Left lung (tissue), 10 donors: ENCODE measurements around the gene PIK3C2A. TPM values are rescaled to one million over a fixed set of nuclear protein-coding genes. Genes with fewer than 3 reads are reported as not detected.
"Not testable (repeated sequence)": the region's sequence is repeated elsewhere in the genome, so short reads cannot be mapped to it uniquely, and the experiment has no call there.

ENCODE experiments used
- ATAC-seq: fragments of 200-7000 bp; cut with Tn5 transposase; one replicate; pipeline ENCODE4 v1.9.1; 2020; ENCODE audit warnings: moderate library complexity
- DNase-seq, 4 donors: peaks; one replicate each; pipeline ENCODE4 v3.0.0-alpha.2; 2013 to 2020
- H3K27ac ChIP-seq, 2 donors: fragments of 200-600 bp; sonication (generic) in 1 of 2; one replicate each; pipeline versions ENCODE4 v1.5.0 to v1.8.0; 2020 to 2021
- H3K27me3 ChIP-seq, 2 donors: fragments of 200-600 bp; sonication (generic) in 1 of 2; one replicate each; pipeline versions ENCODE4 v1.5.0 to v1.8.0; 2020 to 2021
- H3K36me3 ChIP-seq, 2 donors: fragments of 200-600 bp; sonication (generic) in 1 of 2; one replicate each; pipeline versions ENCODE4 v1.5.0 to v1.8.0; 2020 to 2021
- H3K4me1 ChIP-seq, 2 donors: fragments of 200-600 bp; one replicate each; pipeline ENCODE4 v1.8.0; 2021
- H3K4me3 ChIP-seq, 2 donors: fragments of 200-600 bp; sonication (generic) in 1 of 2; one replicate each; pipeline versions ENCODE4 v1.5.0 to v1.8.0; 2020 to 2021; ENCODE audit warnings: mild to moderate bottlenecking in 1 of 2
- H3K9me3 ChIP-seq, 2 donors: fragments of 200-600 bp; sonication (generic) in 1 of 2; one replicate each; pipeline versions ENCODE4 v1.5.0 to v1.8.0; 2020 to 2021
- CTCF ChIP-seq, 2 donors: fragments of 200-600 bp; sonication (generic) in 1 of 2; IDR thresholded peaks; one replicate each; pipeline versions ENCODE4 v1.5.0 to v1.8.0; 2021; ENCODE audit warnings: antibody characterized with exemption in 2 of 2
- intact Hi-C, 2 donors: fragments of 100-400 bp; cut with DNase I; formaldehyde crosslinking; loops; one replicate each; pipeline versions ENCODE4 v1.11.2 to v1.14.2; 2022
- polyA plus RNA-seq, 6 donors: library from polyadenylated mRNA; unstranded; fragments of 120-200 nt; gene quantifications; one replicate each; pipeline ENCODE4 v1.2.1, GENCODE V29; 2013; ENCODE audit not compliant: insufficient read length in 6 of 6
- total RNA-seq, 2 donors: library from RNA; stranded (reverse); fragmentation: NEBNext Ultra II Directional; extraction: Animal tissue kit (Norgen Biotek cat#: 25700); gene quantifications; one replicate each; pipeline ENCODE4 v1.2.1, GENCODE V29; 2021
- donor health status: DM: no; HTN: yes; CAD: no.
- donor health status: DM: no; HTN: no; CAD: no.

PIK3C2A gene
- total and polyA plus RNA-seq, 8 donors: 57.0 to 78.2 (median 63.4) TPM

GRCh38 chr11:17252704-17253103, 44.9 kb upstream of the PIK3C2A start:
- Histone ChIP-seq H3K4me1 (no peaks in the 10 kb centered on the region), H3K4me3 (no peak overlapping the region), H3K27ac (no peak overlapping the region), H3K36me3 (no peaks in the 10 kb centered on the region), H3K27me3 (no peaks in the 10 kb centered on the region), H3K9me3 (no peaks in the 10 kb centered on the region)
- intact Hi-C loops: no loop called here
- no peak for ATAC-seq
- DNase-seq: no peak
- no peak for TF ChIP-seq CTCF (IDR thresholded peaks at IDR 0.05)

GRCh38 chr11:17250561-17251350, 43.0 kb upstream of the PIK3C2A start:
- TF ChIP-seq CTCF (IDR thresholded peaks at IDR 0.05): no peak
- ATAC-seq: no peak
- intact Hi-C loops: no loop called here
- no peak for DNase-seq
- no peaks in the 10 kb centered on the region for H3K4me1 ChIP-seq
- no peak overlapping the region for H3K27ac ChIP-seq
- H3K4me3 ChIP-seq: no peak overlapping the region
- no peaks in the 10 kb centered on the region for H3K9me3 ChIP-seq
- H3K36me3 ChIP-seq: no peaks in the 10 kb centered on the region
- H3K27me3 ChIP-seq: no peaks in the 10 kb centered on the region

- intact Hi-C loops: no loop called here
- H3K9me3 ChIP-seq: no peaks in the 10 kb centered on the region
- H3K27ac ChIP-seq: no peak overlapping the region
- H3K4me3 ChIP-seq: no peak overlapping the region
- H3K36me3 ChIP-seq: no peaks in the 10 kb centered on the region
- no peaks in the 10 kb centered on the region for H3K27me3 ChIP-seq
- no peaks in the 10 kb centered on the region for H3K4me1 ChIP-seq
- DNase-seq (no peak), ATAC-seq (no peak)
- no peak for TF ChIP-seq CTCF (IDR thresholded peaks at IDR 0.05)
Observed at GRCh38 chr11:17244046-17244445, 36.3 kb upstream of the PIK3C2A start.

- H3K9me3 ChIP-seq, intact Hi-C loops, DNase-seq, H3K4me1 ChIP-seq, ATAC-seq, H3K4me3 ChIP-seq, H3K36me3 ChIP-seq, H3K27ac ChIP-seq, H3K27me3 ChIP-seq: not testable (repeated sequence)
Observed at GRCh38 chr11:17242954-17243353, 35.2 kb upstream of the PIK3C2A start.

- Histone ChIP-seq H3K4me3 (no peak overlapping the region), H3K9me3 (no peaks in the 10 kb centered on the region), H3K36me3 (no peaks in the 10 kb centered on the region), H3K27me3 (no peaks in the 10 kb centered on the region), H3K4me1 (no peaks in the 10 kb centered on the region), H3K27ac (no peak overlapping the region)
- DNase-seq (no peak), ATAC-seq (no peak)
- no peak for TF ChIP-seq CTCF (IDR thresholded peaks at IDR 0.05)
- intact Hi-C loops: no loop called here
Observed at GRCh38 chr11:17240780-17241179, 33.0 kb upstream of the PIK3C2A start.

- H3K27ac ChIP-seq, H3K4me3 ChIP-seq, intact Hi-C loops, ATAC-seq, DNase-seq, H3K27me3 ChIP-seq, H3K9me3 ChIP-seq, H3K36me3 ChIP-seq, H3K4me1 ChIP-seq: not testable (repeated sequence)
Observed at GRCh38 chr11:17239927-17240326, 32.1 kb upstream of the PIK3C2A start.
